ENCODE data around the gene POU2F2.

Gene POU2F2

DNA sequence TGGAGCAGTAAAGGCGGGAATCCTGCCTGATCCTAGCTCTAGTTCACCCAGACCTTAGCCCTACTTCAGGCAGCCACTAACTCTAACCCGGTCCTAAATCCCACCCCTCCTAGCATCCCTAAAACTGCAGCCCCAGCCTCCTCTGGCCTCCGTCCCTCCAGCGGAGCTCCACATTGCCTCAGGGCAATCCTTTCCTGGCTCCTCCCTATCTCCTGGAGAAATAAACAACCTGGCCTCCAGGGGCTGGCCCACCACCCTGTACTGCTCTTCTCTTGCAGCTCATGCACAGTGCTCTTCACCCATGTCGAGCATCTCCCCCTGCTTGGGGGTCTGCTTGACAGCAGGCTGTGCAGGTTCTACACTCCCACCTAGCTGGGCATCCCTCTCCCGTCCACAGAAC lies 6.7 kb downstream of the POU2F2 start:
- DNase-seq (ENCODE audit: low read depth in 2 of 2): no peak

- DNase-seq (ENCODE audit: low read depth in 2 of 2): no peak
Measured at GRCh38 chr19:42124386-42124901, 7.8 kb downstream of the POU2F2 start.

DNA sequence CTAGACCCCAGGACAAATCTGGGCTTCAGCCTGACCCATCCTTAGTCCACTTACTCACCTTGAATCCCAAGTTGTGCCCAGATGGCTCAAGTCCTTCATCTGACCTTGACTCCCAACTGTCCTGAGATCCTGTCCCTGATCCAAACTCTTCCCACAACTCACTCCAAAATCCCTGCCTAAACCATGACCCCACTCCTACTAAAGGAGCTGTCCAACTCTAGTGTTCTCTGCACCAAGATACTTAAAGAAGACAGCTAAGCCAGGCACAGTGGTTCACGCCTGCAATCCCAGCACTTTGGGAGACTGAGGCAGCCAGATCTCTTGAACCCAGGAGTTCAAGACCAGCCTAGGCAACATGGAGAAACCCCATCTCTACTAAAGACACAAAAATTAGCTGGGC lies 8.5 kb downstream of the POU2F2 start:
- DNase-seq (ENCODE audit: low read depth in 2 of 2): no peak

- peak; percentile 64 to 74 for DNase-seq (ENCODE audit: low read depth in 2 of 2)
Measured at GRCh38 chr19:42122691-42123607, 9.3 kb downstream of the POU2F2 start.

DNA sequence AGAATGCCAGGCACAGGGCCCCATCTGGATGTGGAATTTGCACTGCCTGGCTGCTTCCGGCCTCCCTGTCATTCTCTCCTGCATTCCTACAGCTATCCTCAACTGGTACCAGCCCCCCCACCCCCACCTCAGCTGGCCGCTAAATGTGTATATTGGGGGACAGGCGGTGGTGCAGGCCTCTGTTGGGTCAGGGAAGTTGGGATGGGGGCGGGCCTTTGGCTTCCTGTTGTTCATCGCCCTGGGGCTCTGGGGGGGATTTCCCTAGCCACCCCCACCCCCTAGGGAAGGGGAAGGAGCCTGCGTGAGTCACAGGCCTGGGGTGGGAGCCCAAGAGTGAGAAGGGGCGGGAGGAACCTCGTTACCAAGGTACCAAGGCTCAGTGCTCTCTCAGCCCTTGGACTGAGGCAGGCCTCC lies 10.6 kb downstream of the POU2F2 start:
- DNase-seq (ENCODE audit: low read depth in 2 of 2): peak; percentile 70 to 85

DNA sequence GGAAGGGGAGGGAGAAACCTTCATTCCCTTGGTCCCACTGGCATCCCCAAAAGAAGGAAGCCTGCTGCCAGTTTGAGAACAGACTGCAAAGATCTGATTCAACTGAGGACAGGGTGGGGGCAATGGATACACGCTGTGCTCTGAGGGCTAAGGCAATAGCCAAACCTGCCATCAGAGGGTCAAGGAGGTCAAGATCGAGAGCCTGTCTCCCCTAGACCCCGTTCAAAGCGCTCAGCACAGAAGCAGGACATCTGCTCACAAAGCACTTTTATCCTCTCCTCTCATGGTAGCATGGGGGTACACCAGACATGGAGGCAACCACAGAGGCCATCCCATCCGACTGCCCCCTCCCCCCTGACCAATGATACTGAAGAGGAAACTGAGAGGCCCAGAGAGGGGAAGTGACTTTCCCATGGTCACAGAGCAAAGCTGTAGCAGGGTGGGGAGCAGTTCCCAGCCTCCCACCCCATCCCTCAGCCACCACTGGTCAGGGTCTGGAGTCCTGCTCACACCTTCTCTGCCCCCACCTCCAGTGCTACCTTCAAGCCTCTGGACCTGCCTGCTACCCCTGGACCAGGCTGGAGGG lies 11.1 kb downstream of the POU2F2 start:
- DNase-seq (ENCODE audit: low read depth in 2 of 2): no peak

DNA sequence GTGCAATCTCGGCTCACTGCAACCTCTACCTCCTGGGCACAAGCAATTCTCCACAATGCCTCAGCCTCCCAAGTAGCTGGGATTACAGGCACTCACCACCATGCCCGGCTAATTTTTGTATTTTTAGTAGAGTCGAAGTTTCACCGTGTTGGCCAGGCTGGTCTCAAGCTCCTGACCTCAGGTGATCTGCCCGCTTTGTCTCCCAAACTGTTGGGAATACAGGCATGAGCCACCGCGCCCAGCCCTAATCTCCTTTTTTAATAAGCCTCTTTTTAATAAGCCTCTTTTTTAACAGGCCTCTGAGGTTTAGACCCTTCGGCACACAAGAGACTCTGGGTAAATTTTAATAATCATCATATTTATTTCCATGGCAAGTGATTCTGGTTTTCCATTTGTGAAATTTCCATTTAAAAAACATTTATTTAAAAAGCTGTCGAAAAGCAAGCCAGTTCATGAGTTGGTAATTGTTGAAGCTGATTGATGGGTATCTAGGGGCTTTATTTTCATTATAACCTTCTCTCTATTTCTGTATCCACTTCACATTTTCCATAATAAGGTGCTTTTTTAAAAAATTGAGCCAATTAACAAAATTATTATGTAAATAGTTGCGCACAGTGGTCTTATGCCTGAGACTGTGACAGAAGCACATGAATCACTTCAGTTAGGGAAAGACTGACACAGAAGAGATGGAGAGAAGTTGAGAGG lies 11.8 kb downstream of the POU2F2 start:
- DNase-seq (ENCODE audit: low read depth in 2 of 2): no peak

- DNase-seq (ENCODE audit: low read depth in 2 of 2): no peak
Measured at GRCh38 chr19:42117076-42117475, 15.2 kb downstream of the POU2F2 start.

GRCh38 chr19:42116308-42117075 lies 15.8 kb downstream of the POU2F2 start:
- DNase-seq (ENCODE audit: low read depth in 2 of 2): no peak

GRCh38 chr19:42115705-42116104 lies 16.5 kb downstream of the POU2F2 start:
- no peak for DNase-seq (ENCODE audit: low read depth in 2 of 2)

DNA sequence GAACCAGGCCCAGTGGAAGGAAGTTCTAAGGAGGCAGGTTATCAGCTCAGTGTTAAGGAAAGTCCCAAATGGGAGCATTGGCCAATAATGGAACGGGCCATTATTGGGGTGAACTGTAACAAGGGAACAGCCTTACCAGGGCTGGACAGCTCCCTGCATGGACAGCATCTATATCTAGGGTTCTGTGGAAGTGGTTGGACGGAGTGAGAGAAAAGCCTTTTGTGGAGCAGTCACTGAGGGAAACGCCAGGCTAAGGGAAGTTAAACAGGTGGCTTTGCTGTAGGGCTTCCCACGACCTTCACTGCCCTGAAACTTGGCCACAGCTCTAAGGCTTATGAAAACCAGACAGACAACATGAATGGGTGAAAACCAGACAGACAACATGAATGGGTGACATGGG lies 17.0 kb downstream of the POU2F2 start:
- DNase-seq (ENCODE audit: low read depth in 2 of 2): no peak

GRCh38 chr19:42114412-42114811 lies 17.8 kb downstream of the POU2F2 start:
- DNase-seq (ENCODE audit: low read depth in 2 of 2): no peak

GRCh38 chr19:42113641-42114348 lies 18.5 kb downstream of the POU2F2 start:
- DNase-seq (ENCODE audit: low read depth in 2 of 2): no peak

GRCh38 chr19:42111811-42112210 lies 20.4 kb downstream of the POU2F2 start:
- DNase-seq (ENCODE audit: low read depth in 2 of 2): no peak

DNA sequence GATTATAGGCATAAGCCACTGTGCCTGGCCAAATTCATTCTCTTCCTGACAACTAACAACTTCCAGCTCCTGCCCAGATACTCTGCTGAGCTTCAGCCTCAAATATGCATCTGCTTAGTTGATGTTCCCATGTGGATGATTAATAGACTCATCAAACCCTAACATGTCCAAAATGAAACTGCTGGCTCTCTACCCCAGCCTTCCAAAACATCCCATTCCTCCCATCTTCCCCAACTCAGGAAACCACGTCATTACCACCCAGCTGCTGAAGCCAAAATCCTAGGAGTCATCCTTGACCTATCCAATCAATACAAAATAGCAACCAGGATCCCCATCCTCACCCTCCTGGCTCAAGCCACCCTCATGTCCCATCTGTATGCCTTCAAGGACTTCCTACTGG lies 20.9 kb downstream of the POU2F2 start:
- no peak for DNase-seq (ENCODE audit: low read depth in 2 of 2)

DNA sequence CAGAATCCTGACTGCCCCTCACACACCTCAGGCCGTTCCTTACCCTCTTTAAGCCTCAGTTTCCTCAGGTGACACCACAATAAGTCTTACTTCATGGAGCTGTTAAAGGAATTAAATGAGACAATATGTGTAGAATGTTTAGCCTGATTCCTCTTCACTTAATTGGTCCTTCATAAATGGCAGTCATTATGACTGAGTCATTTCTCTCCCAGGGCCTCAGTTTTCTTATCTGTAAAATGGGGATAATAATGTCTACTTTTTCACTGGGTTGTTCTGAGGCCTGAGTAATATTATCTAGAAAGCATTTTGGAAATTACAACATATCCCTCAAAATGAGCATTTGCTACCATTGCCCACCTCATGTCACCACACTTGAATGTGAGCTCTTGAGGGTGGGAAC lies 21.6 kb downstream of the POU2F2 start:
- DNase-seq (ENCODE audit: low read depth in 2 of 2): no peak

DNA sequence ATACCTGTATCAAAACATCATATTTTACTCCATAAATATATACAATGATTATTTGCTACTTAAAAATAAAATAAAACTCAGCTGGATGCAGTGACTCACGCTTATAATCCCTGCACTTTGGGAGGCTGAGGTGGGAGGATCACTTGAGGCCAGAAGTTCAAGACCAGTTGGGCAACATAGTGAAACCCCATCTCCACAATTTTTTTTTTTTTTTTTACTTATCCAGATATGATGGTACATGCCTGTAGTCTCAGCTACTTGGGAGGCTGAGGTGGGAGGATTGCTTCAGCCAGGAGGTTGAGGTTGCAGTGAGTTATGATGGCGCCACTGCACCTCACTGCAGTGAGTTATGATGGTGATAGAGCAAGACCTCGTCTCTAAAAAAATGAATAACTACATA lies 22.4 kb downstream of the POU2F2 start:
- DNase-seq (ENCODE audit: low read depth in 2 of 2): no peak

DNA sequence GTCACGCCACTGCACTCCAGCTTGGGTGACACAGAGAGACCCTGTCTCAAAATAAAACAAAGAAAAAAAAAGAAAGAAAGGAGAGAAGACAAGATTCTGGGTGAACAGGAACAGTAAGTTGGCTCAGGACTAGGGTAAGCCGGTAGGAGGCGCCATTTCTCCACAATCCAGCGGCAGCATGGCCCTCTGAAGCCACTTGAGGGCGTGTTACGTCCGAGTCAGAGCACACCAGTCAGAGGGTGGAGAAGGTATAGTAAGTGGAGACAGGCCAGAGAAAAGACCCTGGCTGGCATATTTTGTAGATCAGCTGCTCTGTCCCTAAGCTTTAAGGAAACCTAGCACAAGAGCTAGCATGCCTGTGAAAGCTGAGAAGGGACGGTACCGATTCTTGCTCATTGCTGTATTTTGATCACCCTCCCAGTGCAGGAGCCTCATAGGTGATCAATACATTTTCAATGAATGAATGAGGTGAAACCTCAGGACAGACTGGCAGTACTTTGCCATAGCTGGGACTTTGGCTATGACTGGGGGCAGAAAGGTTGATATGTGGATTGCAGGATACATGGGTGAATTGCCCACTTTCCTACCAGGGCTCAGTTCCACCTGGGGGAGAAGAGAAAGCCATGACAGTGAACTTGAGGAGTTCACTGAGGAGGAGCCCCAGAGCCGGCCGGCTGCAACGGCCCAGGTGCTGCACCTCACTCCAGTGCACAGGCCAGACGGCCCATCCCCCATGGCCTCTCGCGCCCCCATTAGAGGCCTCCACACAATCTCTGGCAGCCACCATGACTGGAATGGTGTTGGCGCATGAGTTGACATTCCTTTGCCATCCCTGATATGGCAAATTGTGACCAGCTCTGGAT lies 23.5 kb downstream of the POU2F2 start:
- DNase-seq (ENCODE audit: low read depth in 2 of 2): peak; percentile 75 to 88

- no peak for DNase-seq (ENCODE audit: low read depth in 2 of 2)
Measured at GRCh38 chr19:42105368-42105767, 26.9 kb downstream of the POU2F2 start.

- no peak for DNase-seq (ENCODE audit: low read depth in 2 of 2)
Measured at GRCh38 chr19:42102877-42103276, 29.4 kb downstream of the POU2F2 start.

All from stimulated activated CD4-positive, alpha-beta T cell treated with anti-CD3 and anti-CD28 coated beads, Interleukin-12 subunit alpha, Interleukin-12 subunit beta, amount 100 ng/mL, for 24 hours (primary cell).